Sigmoid colon (tissue), 7 donors: ENCODE measurements around the gene PNO1. TPM values are rescaled to one million over a fixed set of nuclear protein-coding genes. Genes with fewer than 3 reads are reported as not detected.

Source experiments
- DNase-seq: peaks from one replicate; pipeline ENCODE4 v3.0.0-alpha.2; 2019
- H3K27ac ChIP-seq, 4 donors: fragments of 200-600 bp; sonication (generic); one replicate each; pipeline ENCODE4 v1.5.1; 2016 to 2019; ENCODE audit warnings: mild to moderate bottlenecking in 1 of 4
- H3K27me3 ChIP-seq, 3 donors: fragments of 200-600 bp; sonication (generic); one replicate each; pipeline ENCODE4 v1.5.1; 2019; ENCODE audit warnings: mild to moderate bottlenecking in 1 of 3
- H3K36me3 ChIP-seq, 4 donors: fragments of 200-600 bp; sonication (generic); one replicate each; pipeline ENCODE4 v1.5.1; 2016 to 2019
- H3K4me1 ChIP-seq, 4 donors: fragments of 200-600 bp; sonication (generic); one replicate each; pipeline ENCODE4 v1.5.1; 2017 to 2019
- H3K4me3 ChIP-seq, 4 donors: fragments of 200-600 bp; sonication (generic); one replicate each; pipeline ENCODE4 v1.5.1; 2017 to 2019; ENCODE audit warnings: mild to moderate bottlenecking in 2 of 4, moderate library complexity in 1 of 4
- H3K9me3 ChIP-seq, 4 donors: fragments of 200-600 bp in 3 of 4; sonication (generic) in 3 of 4; one replicate each; pipeline versions ENCODE4 v1.5.1 to v1.6.1; 2013 to 2019
- EP300 ChIP-seq, 4 donors: sonication (generic); formaldehyde crosslinking; IDR thresholded peaks; one replicate each; pipeline ENCODE4 v1.6.1; 2017; ENCODE audit warnings: antibody characterized with exemption in 4 of 4
- POLR2A ChIP-seq, 2 donors: fragments of 450-650 bp; IDR thresholded peaks; one replicate each; pipeline ENCODE4 v1.6.1; 2016; ENCODE audit warnings: antibody characterized with exemption in 2 of 2, mild to moderate bottlenecking in 2 of 2, moderate library complexity in 2 of 2
- POLR2AphosphoS5 ChIP-seq, 4 donors: sonication (generic); formaldehyde crosslinking; IDR thresholded peaks; one replicate each; pipeline ENCODE4 v1.6.1; 2017; ENCODE audit warnings: antibody characterized with exemption in 4 of 4
- WGBS, 2 donors: extraction: QIAGEN DNeasy Blood & Tissue Kit; methylation state at CpG; one replicate each; pipeline ENCODE4 v1.1.7; 2013; 5-methylcytosine and 5-hydroxymethylcytosine counted together
- intact Hi-C: fragments of 100-400 bp; cut with DNase I; formaldehyde crosslinking; loops from one replicate; pipeline ENCODE4 v1.15.1; 2023
- polyA plus RNA-seq, 3 donors: library from polyadenylated mRNA; stranded (reverse); fragments of 200-250 nt; gene quantifications; one replicate each; pipeline ENCODE4 v1.2.3, GENCODE V29; 2013
- total RNA-seq, 4 donors: library from RNA; depleted of rRNA; stranded (reverse); fragments of >200 nt; gene quantifications; one replicate each; pipeline ENCODE4 v1.1.0, GENCODE V29; 2016
- TF ChIP-seq, protein P1 (sequence below), 4 experiments: fragments of 450-650 bp in 3 of 4; fragments of 200-600 bp in 1 of 4; IDR thresholded peaks; one replicate each; pipeline ENCODE4 v1.5.1; 2016 to 2019; ENCODE audit warnings: antibody characterized with exemption in 4 of 4, mild to moderate bottlenecking in 3 of 4, moderate library complexity in 2 of 4
- donor health status: healthy with polysubstance abuse.
- donor health status: Bipolar disorder and iron deficiency.
- donor health status: healthy.

PNO1 gene
- total and polyA plus RNA-seq, 7 donors: 6.0 to 20.7 (median 10.5) TPM

- Histone ChIP-seq H3K4me1 (peaks cover 0 to 32% (median 25%) of the 10 kb centered on the region in 4 donors), H3K4me3 (peak overlapping the region; percentile 74 to 93 (median 78)), H3K27me3 (no peaks in the 10 kb centered on the region), H3K9me3 (no peaks in the 10 kb centered on the region), H3K36me3 (peaks cover 4 to 32% (median 14%) of the 10 kb centered on the region in 4 donors), H3K27ac (peak overlapping the region; percentile 84 to 93 (median 86))
- 0% methylated on average over 7 of the region's 7 CpGs for WGBS, 2 donors
- intact Hi-C loops: no loop called here
- no peak for DNase-seq
- no peak for TF ChIP-seq EP300 (IDR thresholded peaks at IDR 0.05)
- TF ChIP-seq, protein P1, sequence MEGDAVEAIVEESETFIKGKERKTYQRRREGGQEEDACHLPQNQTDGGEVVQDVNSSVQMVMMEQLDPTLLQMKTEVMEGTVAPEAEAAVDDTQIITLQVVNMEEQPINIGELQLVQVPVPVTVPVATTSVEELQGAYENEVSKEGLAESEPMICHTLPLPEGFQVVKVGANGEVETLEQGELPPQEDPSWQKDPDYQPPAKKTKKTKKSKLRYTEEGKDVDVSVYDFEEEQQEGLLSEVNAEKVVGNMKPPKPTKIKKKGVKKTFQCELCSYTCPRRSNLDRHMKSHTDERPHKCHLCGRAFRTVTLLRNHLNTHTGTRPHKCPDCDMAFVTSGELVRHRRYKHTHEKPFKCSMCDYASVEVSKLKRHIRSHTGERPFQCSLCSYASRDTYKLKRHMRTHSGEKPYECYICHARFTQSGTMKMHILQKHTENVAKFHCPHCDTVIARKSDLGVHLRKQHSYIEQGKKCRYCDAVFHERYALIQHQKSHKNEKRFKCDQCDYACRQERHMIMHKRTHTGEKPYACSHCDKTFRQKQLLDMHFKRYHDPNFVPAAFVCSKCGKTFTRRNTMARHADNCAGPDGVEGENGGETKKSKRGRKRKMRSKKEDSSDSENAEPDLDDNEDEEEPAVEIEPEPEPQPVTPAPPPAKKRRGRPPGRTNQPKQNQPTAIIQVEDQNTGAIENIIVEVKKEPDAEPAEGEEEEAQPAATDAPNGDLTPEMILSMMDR (IDR thresholded peaks at IDR 0.05): no peak
- TF ChIP-seq POLR2AphosphoS5 (IDR thresholded peaks at IDR 0.05): no peak
These were observed 403 bp downstream of the PNO1 start for GRCh38 chr2:68158134-68158447.

GRCh38 chr2:68163641-68164040, 6.0 kb downstream of the PNO1 start:
- Histone ChIP-seq H3K4me3 (no peak overlapping the region), H3K36me3 (peaks cover 11 to 64% (median 22%) of the 10 kb centered on the region in 4 donors), H3K27me3 (no peaks in the 10 kb centered on the region), H3K4me1 (peaks cover 0 to 11% (median 9%) of the 10 kb centered on the region in 4 donors), H3K27ac (no peak overlapping the region), H3K9me3 (no peaks in the 10 kb centered on the region)
- DNase-seq: no peak
- TF ChIP-seq, protein P1 (IDR thresholded peaks at IDR 0.05): no peak
- no peak for TF ChIP-seq POLR2A (IDR thresholded peaks at IDR 0.05)
- no peak for TF ChIP-seq EP300 (IDR thresholded peaks at IDR 0.05)
- no peak for TF ChIP-seq POLR2AphosphoS5 (IDR thresholded peaks at IDR 0.05)
- intact Hi-C loops: no loop called here
- 94 to 99% methylated on average over 1 of the region's 1 CpG for WGBS, 2 donors

DNA sequence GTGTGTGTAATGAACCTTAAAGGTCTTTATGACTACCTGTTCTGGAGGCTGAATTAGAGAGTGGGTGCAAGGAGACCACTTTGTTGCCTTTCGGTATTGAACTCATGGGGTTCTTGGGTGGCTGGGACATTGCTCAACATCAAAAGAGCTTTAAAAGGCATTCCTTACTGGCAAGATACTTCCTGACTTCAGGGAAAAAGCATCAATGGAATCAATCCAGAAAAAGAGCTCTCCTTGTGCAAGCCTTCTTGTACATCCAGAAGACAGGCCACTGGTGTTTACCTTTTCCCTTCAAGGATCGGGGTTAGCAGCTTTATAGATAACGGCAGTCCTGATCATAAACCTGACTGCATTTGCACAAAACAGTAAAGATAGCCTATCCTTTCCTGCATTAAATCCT, 9.5 kb downstream of the PNO1 start:
- no peaks in the 10 kb centered on the region for H3K27me3 ChIP-seq
- TF ChIP-seq, protein P1 (IDR thresholded peaks at IDR 0.05): no peak
- TF ChIP-seq POLR2A (IDR thresholded peaks at IDR 0.05): no peak
- no peak for TF ChIP-seq EP300 (IDR thresholded peaks at IDR 0.05)
- TF ChIP-seq POLR2AphosphoS5 (IDR thresholded peaks at IDR 0.05): no peak
- H3K9me3 ChIP-seq: no peaks in the 10 kb centered on the region
- 41 to 65% methylated on average over 3 of the region's 3 CpGs for WGBS, 2 donors
- intact Hi-C loops: no loop called here
- H3K36me3 ChIP-seq: peaks cover 7 to 69% (median 15%) of the 10 kb centered on the region in 4 donors
- H3K4me1 ChIP-seq: no peaks in the 10 kb centered on the region
- H3K4me3 ChIP-seq: no peak overlapping the region
- no peak for DNase-seq
- H3K27ac ChIP-seq: no peak overlapping the region

- TF ChIP-seq POLR2AphosphoS5 (IDR thresholded peaks at IDR 0.05) (no peak), POLR2A (IDR thresholded peaks at IDR 0.05) (no peak), EP300 (IDR thresholded peaks at IDR 0.05) (no peak)
- TF ChIP-seq, protein P1 (IDR thresholded peaks at IDR 0.05): no peak
- no peak overlapping the region for H3K27ac ChIP-seq
- no peak overlapping the region for H3K4me3 ChIP-seq
- intact Hi-C loops: no loop called here
- no peaks in the 10 kb centered on the region for H3K27me3 ChIP-seq
- H3K9me3 ChIP-seq: no peaks in the 10 kb centered on the region
- WGBS, 2 donors: 92 to 96% methylated on average over 4 of the region's 4 CpGs
- peaks cover 0 to 60% (median 3%) of the 10 kb centered on the region in 4 donors for H3K36me3 ChIP-seq
- no peaks in the 10 kb centered on the region for H3K4me1 ChIP-seq
- no peak for DNase-seq
These were observed 11.6 kb downstream of the PNO1 start for GRCh38 chr2:68169308-68169707.

GRCh38 chr2:68171146-68171545, 13.5 kb downstream of the PNO1 start:
- DNase-seq: no peak
- H3K4me3 ChIP-seq: no peak overlapping the region
- H3K27ac ChIP-seq: no peak overlapping the region
- H3K36me3 ChIP-seq: peaks cover 0 to 71% (median 2%) of the 10 kb centered on the region in 4 donors
- H3K9me3 ChIP-seq: no peaks in the 10 kb centered on the region
- WGBS, 2 donors: 96 to 97% methylated on average over 7 of the region's 7 CpGs
- H3K4me1 ChIP-seq: no peaks in the 10 kb centered on the region
- H3K27me3 ChIP-seq: no peaks in the 10 kb centered on the region
- TF ChIP-seq EP300 (IDR thresholded peaks at IDR 0.05) (no peak), POLR2A (IDR thresholded peaks at IDR 0.05) (no peak), POLR2AphosphoS5 (IDR thresholded peaks at IDR 0.05) (no peak)
- TF ChIP-seq, protein P1 (IDR thresholded peaks at IDR 0.05): no peak
- intact Hi-C loops: no loop called here
